ENCODE data around the gene STPG2. TPM values are rescaled to one million over a fixed set of nuclear protein-coding genes. Genes with fewer than 3 reads are reported as not detected.

The STPG2 gene
- total RNA-seq, 3 donors from 2014 or later (not counting 1 experiment from before 2014, with no cell fraction given) = 0.23 TPM; not detected in 2

DNA sequence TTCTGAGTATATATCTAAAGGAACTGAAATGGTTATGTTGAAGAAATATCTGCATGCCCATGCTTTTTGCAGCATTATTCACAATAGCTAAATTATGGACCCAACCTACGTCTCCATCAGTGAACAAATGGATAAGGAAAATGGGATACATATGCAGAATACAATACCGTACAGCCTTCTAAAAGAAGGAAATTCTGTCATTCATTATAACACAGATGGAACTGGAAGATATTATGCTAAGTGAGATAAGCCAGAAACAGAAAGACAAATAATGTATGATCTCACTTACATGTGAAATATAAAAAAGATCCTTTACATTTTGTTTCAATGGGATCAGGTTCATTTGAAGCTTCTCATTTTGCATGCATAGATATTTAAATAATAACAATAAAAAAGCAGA lies 263.3 kb downstream of the STPG2 start:
- TF ChIP-seq, protein P1, sequence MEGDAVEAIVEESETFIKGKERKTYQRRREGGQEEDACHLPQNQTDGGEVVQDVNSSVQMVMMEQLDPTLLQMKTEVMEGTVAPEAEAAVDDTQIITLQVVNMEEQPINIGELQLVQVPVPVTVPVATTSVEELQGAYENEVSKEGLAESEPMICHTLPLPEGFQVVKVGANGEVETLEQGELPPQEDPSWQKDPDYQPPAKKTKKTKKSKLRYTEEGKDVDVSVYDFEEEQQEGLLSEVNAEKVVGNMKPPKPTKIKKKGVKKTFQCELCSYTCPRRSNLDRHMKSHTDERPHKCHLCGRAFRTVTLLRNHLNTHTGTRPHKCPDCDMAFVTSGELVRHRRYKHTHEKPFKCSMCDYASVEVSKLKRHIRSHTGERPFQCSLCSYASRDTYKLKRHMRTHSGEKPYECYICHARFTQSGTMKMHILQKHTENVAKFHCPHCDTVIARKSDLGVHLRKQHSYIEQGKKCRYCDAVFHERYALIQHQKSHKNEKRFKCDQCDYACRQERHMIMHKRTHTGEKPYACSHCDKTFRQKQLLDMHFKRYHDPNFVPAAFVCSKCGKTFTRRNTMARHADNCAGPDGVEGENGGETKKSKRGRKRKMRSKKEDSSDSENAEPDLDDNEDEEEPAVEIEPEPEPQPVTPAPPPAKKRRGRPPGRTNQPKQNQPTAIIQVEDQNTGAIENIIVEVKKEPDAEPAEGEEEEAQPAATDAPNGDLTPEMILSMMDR (IDR thresholded peaks at IDR 0.05) = no peak
- ATAC-seq (no peak), DNase-seq (no peak)
- Histone ChIP-seq H3K36me3 (ENCODE audit: control insufficient read depth, insufficient read depth, low read length) (no peaks in the 10 kb centered on the region), H3K4me3 (ENCODE audit: low read length) (no peak overlapping the region), H3K9me3 (ENCODE audit: control insufficient read depth, insufficient read depth, low read length) (peaks cover 3% of the 10 kb centered on the region), H3K27me3 (ENCODE audit: control insufficient read depth, insufficient read depth, low read length) (no peaks in the 10 kb centered on the region), H3K4me1 (ENCODE audit: control insufficient read depth, insufficient read depth, low read length) (no peaks in the 10 kb centered on the region), H3K27ac (ENCODE audit: low read length) (no peak overlapping the region)
- Mint-ChIP-seq H3K9me3 (peaks cover 21 to 23% of the 10 kb centered on the region in 2 donors), H3K27ac (no peak overlapping the region), H3K36me3 (no peaks in the 10 kb centered on the region), H3K4me3 (no peak overlapping the region), H3K4me1 (no peaks in the 10 kb centered on the region), H3K27me3 (ENCODE audit: low read depth in 2 of 2) (no peaks in the 10 kb centered on the region)
- no CpG with 5 or more reads among the region's 2 CpGs for WGBS (ENCODE audit: insufficient coverage)
- intact Hi-C loops (cut with micrococcal nuclease) = no loop called here

DNA sequence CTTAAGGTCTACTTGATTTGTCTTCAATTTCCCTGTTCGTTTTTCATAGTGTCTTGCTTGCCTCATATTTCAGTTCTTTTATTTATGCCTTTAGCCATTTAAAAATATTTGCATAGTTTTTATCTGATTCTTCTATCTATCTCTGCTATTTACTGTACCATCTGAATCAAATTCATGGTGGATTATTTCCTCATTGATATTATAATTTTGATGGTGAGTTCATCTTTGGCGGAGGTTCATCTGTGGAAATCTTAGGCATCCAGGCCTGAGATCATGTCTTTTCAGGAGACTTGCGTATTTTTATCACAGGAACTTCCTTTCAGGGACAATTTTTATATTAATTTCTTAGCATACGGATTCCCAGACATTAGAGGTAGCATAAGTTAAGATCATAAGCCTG lies 275.2 kb downstream of the STPG2 start:
- ATAC-seq = no peak
- DNase-seq = no peak
- TF ChIP-seq, protein P1 (IDR thresholded peaks at IDR 0.05) = no peak

DNA sequence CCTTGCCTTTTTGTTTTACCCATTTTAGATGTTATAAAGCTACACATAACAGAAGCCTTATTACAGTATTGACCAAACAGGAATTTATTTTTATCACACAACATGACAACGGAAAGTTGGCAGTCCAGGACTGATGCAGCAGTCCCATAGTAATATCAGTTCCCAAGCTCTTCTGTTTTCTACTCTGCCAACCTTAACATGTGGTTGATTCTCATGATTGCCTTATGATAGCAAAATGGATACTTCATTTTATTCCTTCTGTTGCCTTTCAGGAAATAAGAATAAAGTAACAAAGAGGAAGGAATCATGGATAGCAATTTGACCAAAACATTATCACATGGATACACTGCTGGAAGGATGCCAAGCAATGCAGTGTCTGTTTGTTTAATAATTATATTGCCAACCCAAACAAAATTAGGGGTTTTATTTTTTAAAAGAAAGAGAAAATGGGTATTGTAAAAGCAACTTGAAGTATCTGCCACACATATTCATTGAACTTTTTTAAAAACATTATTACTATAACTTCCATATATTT lies 275.7 kb downstream of the STPG2 start:
- TF ChIP-seq, protein P1 (IDR thresholded peaks at IDR 0.05) = no peak
- H3K36me3 ChIP-seq (ENCODE audit: control insufficient read depth, insufficient read depth, low read length) = no peaks in the 10 kb centered on the region
- no peak overlapping the region for H3K27ac ChIP-seq (ENCODE audit: low read length)
- H3K27ac Mint-ChIP-seq = no peak overlapping the region
- H3K4me1 Mint-ChIP-seq = no peaks in the 10 kb centered on the region
- no peaks in the 10 kb centered on the region for H3K27me3 Mint-ChIP-seq (ENCODE audit: low read depth in 2 of 2)
- no peak overlapping the region for H3K4me3 ChIP-seq (ENCODE audit: low read length)
- H3K4me3 Mint-ChIP-seq = no peak overlapping the region
- DNase-seq (no peak), ATAC-seq (no peak)
- intact Hi-C loops (cut with micrococcal nuclease) = no loop called here
- no peaks in the 10 kb centered on the region for H3K27me3 ChIP-seq (ENCODE audit: control insufficient read depth, insufficient read depth, low read length)
- peaks cover 10 to 25% of the 10 kb centered on the region in 2 donors for H3K9me3 Mint-ChIP-seq
- H3K36me3 Mint-ChIP-seq = peaks cover 4% of the 10 kb centered on the region
- H3K9me3 ChIP-seq (ENCODE audit: control insufficient read depth, insufficient read depth, low read length) = no peaks in the 10 kb centered on the region
- 82% methylated on average over 1 of the region's 1 CpG for WGBS (ENCODE audit: insufficient coverage)
- no peaks in the 10 kb centered on the region for H3K4me1 ChIP-seq (ENCODE audit: control insufficient read depth, insufficient read depth, low read length)

More for the DNA sequence above, 275.2 kb downstream of the STPG2 start:
- peaks cover 5 to 22% of the 10 kb centered on the region in 2 donors for H3K9me3 Mint-ChIP-seq
- no peak overlapping the region for H3K4me3 ChIP-seq (ENCODE audit: low read length)
- intact Hi-C loops (cut with micrococcal nuclease) = no loop called here
- no peak overlapping the region for H3K27ac Mint-ChIP-seq
- WGBS (ENCODE audit: insufficient coverage) = 64% methylated on average over 2 of the region's 4 CpGs
- H3K4me3 Mint-ChIP-seq = no peak overlapping the region
- H3K4me1 ChIP-seq (ENCODE audit: control insufficient read depth, insufficient read depth, low read length) = no peaks in the 10 kb centered on the region
- H3K27ac ChIP-seq (ENCODE audit: low read length) = no peak overlapping the region
- H3K27me3 ChIP-seq (ENCODE audit: control insufficient read depth, insufficient read depth, low read length) = no peaks in the 10 kb centered on the region
- no peaks in the 10 kb centered on the region for H3K9me3 ChIP-seq (ENCODE audit: control insufficient read depth, insufficient read depth, low read length)
- no peaks in the 10 kb centered on the region for H3K4me1 Mint-ChIP-seq
- H3K27me3 Mint-ChIP-seq (ENCODE audit: low read depth in 2 of 2) = no peaks in the 10 kb centered on the region
- no peaks in the 10 kb centered on the region for H3K36me3 ChIP-seq (ENCODE audit: control insufficient read depth, insufficient read depth, low read length)
- H3K36me3 Mint-ChIP-seq = no peaks in the 10 kb centered on the region
